ENCODE measurements around the gene ARL9. TPM values are rescaled to one million over a fixed set of nuclear protein-coding genes. Genes with fewer than 3 reads are reported as not detected.
A peak's percentile ranks its signal among the peaks of the same experiment; 100 is the strongest.

The ARL9 gene
- total RNA-seq, 1 experiment from 2014 or later, result not detected

DNA sequence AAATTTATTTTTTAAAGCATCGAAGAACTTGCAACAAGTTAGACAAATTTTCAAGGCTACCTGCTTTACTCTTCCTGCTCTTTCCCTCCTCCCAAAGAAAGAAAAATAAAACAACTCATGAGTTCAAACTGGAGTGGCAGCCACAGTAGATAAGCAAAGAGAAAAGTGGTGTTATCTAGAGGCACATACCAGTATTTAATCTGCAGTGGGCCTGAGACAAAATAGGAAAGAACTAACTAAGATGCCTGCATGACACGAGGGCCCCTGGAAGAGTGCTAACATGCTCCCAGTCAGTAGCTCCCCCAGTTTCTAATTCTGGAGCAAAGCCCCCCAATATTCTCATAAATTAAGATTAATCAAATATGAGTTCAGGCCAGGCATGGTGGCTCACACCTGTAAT, 7.9 kb downstream of the ARL9 start:
- DNase-seq (ENCODE audit: low read depth, low spot score), result no peak
- in situ Hi-C loops (cut with HindIII; ENCODE audit: low pct_unique_long_range_greater_than_20kb, low sequenced_read_pairs), result no loop called here

DNA sequence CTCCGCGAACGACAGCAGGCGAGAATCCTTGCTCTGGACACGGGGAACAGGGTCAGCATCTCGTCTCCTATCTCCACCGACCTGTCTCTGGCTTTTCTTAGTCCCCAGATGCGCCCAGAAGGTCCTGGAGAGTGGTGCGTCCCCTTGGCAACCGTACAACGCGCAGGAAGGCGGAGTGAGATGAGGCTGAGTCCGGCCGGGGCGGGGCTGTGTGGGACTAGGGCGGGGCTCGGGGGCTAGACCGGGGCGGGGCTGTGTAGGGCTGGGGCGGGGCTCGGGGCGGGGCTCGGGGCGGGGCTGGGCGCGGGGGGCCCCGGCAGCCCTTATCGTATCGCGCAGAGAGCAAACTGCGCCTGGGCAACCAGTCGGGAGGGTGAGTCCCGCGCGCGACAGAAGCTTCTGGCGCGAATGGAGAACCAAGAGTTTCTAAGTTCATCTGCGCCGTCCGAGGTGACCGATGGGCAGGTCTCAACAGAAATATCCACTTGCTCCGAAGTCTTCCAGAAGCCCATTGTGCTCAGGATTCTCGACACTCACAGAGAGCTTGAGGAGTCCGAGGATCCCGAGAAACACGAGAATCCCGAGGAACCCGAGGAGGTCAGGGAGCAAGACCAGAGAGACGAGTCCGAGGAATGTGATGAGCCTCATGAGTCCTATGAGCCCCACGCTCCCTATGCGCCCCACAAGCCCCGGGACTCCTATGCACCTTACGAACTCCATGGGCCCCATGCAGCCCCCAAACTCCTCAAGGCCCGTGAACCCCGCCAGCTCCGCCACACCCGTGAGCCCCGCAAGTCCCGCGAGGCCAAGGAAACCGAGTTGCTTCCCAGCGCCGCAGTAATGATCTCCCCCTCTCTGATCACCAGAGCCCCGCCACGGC, 24.9 kb downstream of the ARL9 start:
- in situ Hi-C loops (cut with HindIII; ENCODE audit: low pct_unique_long_range_greater_than_20kb, low sequenced_read_pairs), result no loop called here
- peak; percentile 82 for DNase-seq (ENCODE audit: low read depth, low spot score)

- DNase-seq (ENCODE audit: low read depth, low spot score), result peak; percentile 42
- in situ Hi-C loops (cut with HindIII; ENCODE audit: low pct_unique_long_range_greater_than_20kb, low sequenced_read_pairs), result no loop called here
Observed at GRCh38 chr4:56531149-56531770, 25.7 kb downstream of the ARL9 start.

- DNase-seq (ENCODE audit: low read depth, low spot score), result no peak
- in situ Hi-C loops (cut with HindIII; ENCODE audit: low pct_unique_long_range_greater_than_20kb, low sequenced_read_pairs), result no loop called here
Observed at GRCh38 chr4:56531823-56532222, 26.2 kb downstream of the ARL9 start.

DNA sequence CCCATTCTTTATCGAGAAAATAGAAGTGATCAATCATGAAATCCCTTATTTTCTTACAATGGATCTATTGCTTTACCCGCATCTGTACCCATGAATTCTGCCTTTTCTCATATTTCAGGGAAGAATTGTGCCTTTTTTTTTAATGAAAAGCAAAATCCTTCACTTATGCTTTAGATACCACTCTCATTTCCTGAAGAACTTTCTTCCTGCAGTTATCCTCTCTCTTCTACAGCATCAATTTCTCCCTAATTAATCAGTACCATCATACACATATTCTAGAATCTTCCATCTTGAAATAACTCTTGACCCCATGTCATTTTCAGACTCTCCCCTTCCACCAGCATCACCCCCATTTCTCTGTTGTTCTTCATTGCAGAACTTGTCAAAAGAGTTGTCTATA, 26.6 kb downstream of the ARL9 start:
- in situ Hi-C loops (cut with HindIII; ENCODE audit: low pct_unique_long_range_greater_than_20kb, low sequenced_read_pairs), result no loop called here
- DNase-seq (ENCODE audit: low read depth, low spot score), result no peak

GRCh38 chr4:56535915-56536314, 30.3 kb downstream of the ARL9 start:
- in situ Hi-C loops (cut with HindIII; ENCODE audit: low pct_unique_long_range_greater_than_20kb, low sequenced_read_pairs), result no loop called here

GRCh38 chr4:56537147-56537546, 31.6 kb downstream of the ARL9 start:
- in situ Hi-C loops (cut with HindIII; ENCODE audit: low pct_unique_long_range_greater_than_20kb, low sequenced_read_pairs), result no loop called here
- no peak for DNase-seq (ENCODE audit: low read depth, low spot score)

More at GRCh38 chr4:56535915-56536314, 30.3 kb downstream of the ARL9 start:
- no peak for DNase-seq (ENCODE audit: low read depth, low spot score)

GRCh38 chr4:56540826-56541225, 35.2 kb downstream of the ARL9 start:
- no peak for DNase-seq (ENCODE audit: low read depth, low spot score)
- in situ Hi-C loops (cut with HindIII; ENCODE audit: low pct_unique_long_range_greater_than_20kb, low sequenced_read_pairs), result no loop called here

DNA sequence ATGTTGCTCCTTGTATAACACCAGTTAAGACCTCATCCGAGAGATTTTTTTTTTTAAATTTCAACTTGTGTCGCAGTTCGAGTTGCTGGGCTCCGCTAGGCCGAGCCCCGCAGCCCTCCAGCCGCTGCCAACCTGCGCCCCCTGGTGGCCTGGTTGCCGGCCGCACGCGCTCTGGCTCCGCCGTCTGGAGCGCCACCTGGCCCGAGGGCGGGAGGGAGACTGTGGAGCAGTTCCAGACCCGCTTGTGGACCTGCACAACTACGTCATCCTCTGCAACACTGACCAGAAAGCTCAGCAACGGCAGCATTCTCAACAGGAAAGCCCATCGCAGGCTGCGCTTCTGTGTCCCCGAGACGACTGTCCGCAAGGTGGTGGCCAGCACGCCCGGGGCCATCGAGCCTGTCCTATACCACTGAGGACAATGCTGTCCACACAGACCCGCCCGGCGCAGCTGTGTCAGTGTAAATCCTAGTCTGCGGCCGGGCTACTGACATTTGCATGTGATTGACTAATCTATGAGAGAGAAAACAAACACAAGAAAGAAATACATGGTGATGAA, 39.1 kb downstream of the ARL9 start:
- DNase-seq (ENCODE audit: low read depth, low spot score), result peak; percentile 73
- in situ Hi-C loops (cut with HindIII; ENCODE audit: low pct_unique_long_range_greater_than_20kb, low sequenced_read_pairs), result no loop called here

DNA sequence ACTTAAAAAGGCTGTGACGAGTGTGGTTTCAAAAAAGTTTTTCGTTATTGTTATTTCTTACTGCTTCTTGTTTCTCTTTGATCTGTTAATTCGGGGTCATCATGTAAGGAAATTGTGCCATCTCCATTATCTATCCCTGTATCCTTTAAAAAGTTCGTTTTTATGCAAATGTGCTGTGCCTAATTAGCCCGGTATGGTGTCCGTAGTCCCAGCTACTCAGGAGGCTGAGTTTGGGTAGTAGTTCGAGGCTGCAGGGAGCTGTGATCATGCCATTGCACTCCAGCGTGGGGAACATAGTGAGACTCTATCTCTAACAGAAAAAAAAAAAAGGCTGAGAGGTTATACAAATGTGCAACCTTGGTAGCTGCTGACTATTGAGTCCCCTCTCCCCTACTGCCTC, 45.1 kb downstream of the ARL9 start:
- no peak for DNase-seq (ENCODE audit: low read depth, low spot score)
- in situ Hi-C loops (cut with HindIII; ENCODE audit: low pct_unique_long_range_greater_than_20kb, low sequenced_read_pairs), result no loop called here

GRCh38 chr4:56551516-56551915, 45.9 kb downstream of the ARL9 start:
- no peak for DNase-seq (ENCODE audit: low read depth, low spot score)
- in situ Hi-C loops (cut with HindIII; ENCODE audit: low pct_unique_long_range_greater_than_20kb, low sequenced_read_pairs), result no loop called here

DNA sequence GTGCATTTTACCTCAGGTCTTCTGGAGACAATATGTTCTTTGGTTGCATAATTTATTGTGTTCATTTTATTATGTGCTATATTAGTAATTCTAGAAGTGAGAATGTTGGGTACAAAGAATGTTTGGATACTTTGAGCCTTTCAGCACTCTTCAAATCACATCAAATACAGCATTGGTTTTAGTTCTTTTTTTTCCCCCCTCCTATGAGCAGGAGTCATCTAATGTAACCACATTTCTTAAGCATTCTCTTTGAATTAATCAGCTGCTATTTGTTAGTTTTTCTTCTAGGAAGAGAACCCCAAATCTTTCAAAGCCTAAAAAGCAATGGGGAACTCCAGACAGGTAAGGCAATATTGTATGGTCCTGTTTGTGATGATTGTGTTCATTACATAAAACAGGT, 46.7 kb downstream of the ARL9 start:
- in situ Hi-C loops (cut with HindIII; ENCODE audit: low pct_unique_long_range_greater_than_20kb, low sequenced_read_pairs), result no loop called here
- DNase-seq (ENCODE audit: low read depth, low spot score), result no peak

DNA sequence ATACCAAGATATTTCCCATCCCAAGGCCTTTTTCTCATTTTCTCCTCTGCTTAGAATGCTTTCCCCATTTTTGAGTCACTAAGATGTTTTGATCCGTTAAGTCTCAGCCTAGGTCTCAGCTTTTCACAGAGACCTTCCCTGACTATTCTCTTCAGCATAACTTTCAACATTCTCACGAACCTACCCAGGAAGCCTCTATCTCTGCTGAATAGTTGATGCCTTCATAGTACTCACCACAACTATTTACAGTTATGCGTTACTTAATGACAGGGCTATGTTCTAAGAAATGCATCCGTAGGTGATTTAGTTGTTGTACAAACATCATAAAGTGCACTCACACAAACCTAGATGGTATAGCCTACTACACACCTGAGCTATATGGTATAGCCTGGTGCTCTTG, 64.5 kb downstream of the ARL9 start:
- no peak for DNase-seq (ENCODE audit: low read depth, low spot score)
- in situ Hi-C loops (cut with HindIII; ENCODE audit: low pct_unique_long_range_greater_than_20kb, low sequenced_read_pairs), result no loop called here

Other genes with a start within 250 kb of the ARL9 start
- 11.1 and 15.7 TPM in 2 replicates for gene AASDH, start 118.3 kb upstream of the ARL9 start, total RNA-seq (2014; rRNA removed; shearing (Covaris generic))
- 29.1 and 30.6 TPM in 2 replicates for gene PPAT, start 70.2 kb upstream of the ARL9 start, total RNA-seq (2014; rRNA removed; shearing (Covaris generic))
- gene PAICS, start 69.5 kb upstream of the ARL9 start, total RNA-seq (2014; rRNA removed; shearing (Covaris generic)), result 86.4 and 87.2 TPM in 2 replicates
- 57.5 and 61.0 TPM in 2 replicates for gene SRP72, start 38.2 kb upstream of the ARL9 start, total RNA-seq (2014; rRNA removed; shearing (Covaris generic))
- not detected in 2 replicates for gene HOPX, start 175.5 kb downstream of the ARL9 start, total RNA-seq (2014; rRNA removed; shearing (Covaris generic))